ENCODE measurements around the gene TRMT44.
"Not testable (repeated sequence)": the region's sequence is repeated elsewhere in the genome, so short reads cannot be mapped to it uniquely, and the experiment has no call there.

Gene TRMT44

GRCh38 chr4:8477676-8478075 lies 37.1 kb downstream of the TRMT44 start:
- CTCF ChIA-PET = no interaction called here

GRCh38 chr4:8478371-8478770 lies 37.8 kb downstream of the TRMT44 start:
- DNase-seq (ENCODE audit: extremely low spot score) = no peak
- POLR2A ChIA-PET = no interaction called here
- no peak for TF ChIP-seq BHLHE40 (IDR thresholded peaks at IDR 0.05; ENCODE audit: borderline replicate concordance)
- TF ChIP-seq HDGF (IDR thresholded peaks at IDR 0.05; ENCODE audit: borderline replicate concordance) = no peak
- no peak for TF ChIP-seq L3MBTL2 (conservative IDR thresholded peaks at IDR 0.05)
- TF ChIP-seq SP1 (IDR thresholded peaks at IDR 0.05) = no peak
- TF ChIP-seq FOXM1 (IDR thresholded peaks at IDR 0.05; ENCODE audit: borderline replicate concordance) = no peak
- no peak for TF ChIP-seq CTBP1 (IDR thresholded peaks at IDR 0.05; ENCODE audit: borderline replicate concordance)
- TF ChIP-seq ARNT (IDR thresholded peaks at IDR 0.05) = no peak
- no peak for TF ChIP-seq ZNF384 (IDR thresholded peaks at IDR 0.05)
- CTCF ChIA-PET = interaction anchor here (1.8 kb wide), 1 partner anchor 10 kb away, joined by 4 read pairs; no protein-coding TSS in a partner anchor

More at GRCh38 chr4:8477676-8478075, 37.1 kb downstream of the TRMT44 start:
- TF ChIP-seq ELF4 (IDR thresholded peaks at IDR 0.05) (no peak), HDGF (IDR thresholded peaks at IDR 0.05; ENCODE audit: borderline replicate concordance) (no peak), BHLHE40 (IDR thresholded peaks at IDR 0.05; ENCODE audit: borderline replicate concordance) (no peak)
- no peak for DNase-seq (ENCODE audit: extremely low spot score)
- POLR2A ChIA-PET = no interaction called here

- ChIA-PET POLR2A (no interaction called here), CTCF (interaction anchor here (0.6 to 1.8 kb wide), 2 partner anchors 11 to 438 kb away, joined by 4 read pairs; no protein-coding TSS in a partner anchor)
- no peak for TF ChIP-seq ELF4 (IDR thresholded peaks at IDR 0.05)
- no peak for TF ChIP-seq FOXA1 (IDR thresholded peaks at IDR 0.05)
- TF ChIP-seq FOXK2 (IDR thresholded peaks at IDR 0.05) = no peak
- no peak for TF ChIP-seq ZNF384 (IDR thresholded peaks at IDR 0.05)
- TF ChIP-seq NFRKB (IDR thresholded peaks at IDR 0.05) = no peak
- TF ChIP-seq CTBP1 (IDR thresholded peaks at IDR 0.05; ENCODE audit: borderline replicate concordance) = no peak
- no peak for TF ChIP-seq SP1 (IDR thresholded peaks at IDR 0.05)
- no peak for TF ChIP-seq HDGF (IDR thresholded peaks at IDR 0.05; ENCODE audit: borderline replicate concordance)
- no peak for TF ChIP-seq SUZ12 (IDR thresholded peaks at IDR 0.05)
- no peak for TF ChIP-seq L3MBTL2 (conservative IDR thresholded peaks at IDR 0.05)
- TF ChIP-seq TARDBP (IDR thresholded peaks at IDR 0.05) = no peak
- no peak for TF ChIP-seq LEF1 (IDR thresholded peaks at IDR 0.05; ENCODE audit: borderline replicate concordance)
- TF ChIP-seq BHLHE40 (IDR thresholded peaks at IDR 0.05; ENCODE audit: borderline replicate concordance) = no peak
- no peak for TF ChIP-seq PKNOX1 (IDR thresholded peaks at IDR 0.05)
- no peak for DNase-seq (ENCODE audit: extremely low spot score)
These were observed 38.5 kb downstream of the TRMT44 start for GRCh38 chr4:8478801-8479744.

GRCh38 chr4:8480221-8480620 lies 39.6 kb downstream of the TRMT44 start:
- TF ChIP-seq FOXK2 (IDR thresholded peaks at IDR 0.05) (no peak), TARDBP (IDR thresholded peaks at IDR 0.05) (no peak), ELF4 (IDR thresholded peaks at IDR 0.05) (no peak), CTBP1 (IDR thresholded peaks at IDR 0.05; ENCODE audit: borderline replicate concordance) (no peak), BHLHE40 (IDR thresholded peaks at IDR 0.05; ENCODE audit: borderline replicate concordance) (no peak), HDGF (IDR thresholded peaks at IDR 0.05; ENCODE audit: borderline replicate concordance) (no peak), LEF1 (IDR thresholded peaks at IDR 0.05; ENCODE audit: borderline replicate concordance) (no peak), NFRKB (IDR thresholded peaks at IDR 0.05) (no peak), ARNT (IDR thresholded peaks at IDR 0.05) (no peak), SUZ12 (IDR thresholded peaks at IDR 0.05) (no peak), FOXM1 (IDR thresholded peaks at IDR 0.05; ENCODE audit: borderline replicate concordance) (no peak), PKNOX1 (IDR thresholded peaks at IDR 0.05) (no peak), FOXA1 (IDR thresholded peaks at IDR 0.05) (no peak), ZNF384 (IDR thresholded peaks at IDR 0.05) (no peak), SP1 (IDR thresholded peaks at IDR 0.05) (no peak), L3MBTL2 (conservative IDR thresholded peaks at IDR 0.05) (no peak)
- POLR2A ChIA-PET = no interaction called here

GRCh38 chr4:8486643-8487042 lies 46.1 kb downstream of the TRMT44 start:
- CTCF ChIA-PET; POLR2A ChIA-PET; DNase-seq (ENCODE audit: extremely low spot score): not testable (repeated sequence)

More at GRCh38 chr4:8480221-8480620, 39.6 kb downstream of the TRMT44 start:
- no peak for DNase-seq (ENCODE audit: extremely low spot score)
- CTCF ChIA-PET = no interaction called here

- DNase-seq (ENCODE audit: extremely low spot score) = no peak
- TF ChIP-seq TARDBP (IDR thresholded peaks at IDR 0.05) (no peak), SP1 (IDR thresholded peaks at IDR 0.05) (no peak), FOXM1 (IDR thresholded peaks at IDR 0.05; ENCODE audit: borderline replicate concordance) (no peak), SUZ12 (IDR thresholded peaks at IDR 0.05) (no peak), L3MBTL2 (conservative IDR thresholded peaks at IDR 0.05) (no peak), ZNF384 (IDR thresholded peaks at IDR 0.05) (no peak), LEF1 (IDR thresholded peaks at IDR 0.05; ENCODE audit: borderline replicate concordance) (no peak)
- CTCF ChIA-PET = no interaction called here
- POLR2A ChIA-PET = no interaction called here
These were observed 48.3 kb downstream of the TRMT44 start for GRCh38 chr4:8488791-8489369.

GRCh38 chr4:8491478-8491877 lies 50.9 kb downstream of the TRMT44 start:
- DNase-seq (ENCODE audit: extremely low spot score); POLR2A ChIA-PET; CTCF ChIA-PET: not testable (repeated sequence)
